H1 (cell line): ENCODE data around the gene FICD. TPM values are rescaled to one million over a fixed set of nuclear protein-coding genes. Genes with fewer than 3 reads are reported as not detected.

ENCODE experiments used
- CTCF ChIA-PET: fragments of 300-600 bp; sonication (Branson Sonifier 250); formaldehyde crosslinking; loops from one replicate; lab custom pipeline; 2021; ENCODE audit not compliant: partially characterized antibody; lab: Charles Lee
- POLR2A ChIA-PET: fragments of 300-600 bp; sonication (Branson Sonifier 250); formaldehyde crosslinking; loops from one replicate; lab custom pipeline; 2021; ENCODE audit warnings: inconsistent platforms; ENCODE audit not compliant: partially characterized antibody; lab: Charles Lee
- DNase-seq, 2 experiments: peaks; one replicate each; pipeline versions ENCODE4 v3.0.0 to v3.0.0-alpha.2; 2010 to 2022; ENCODE audit warnings: low spot score in 2 of 2, low read depth in 1 of 2, mixed read lengths in 1 of 2
- FAIRE-seq: peaks from 2 replicates; lab custom pipeline; 2011; peaks lifted over from hg19 to GRCh38; lab: Jason Lieb, UNC
- H2AFZ ChIP-seq: 2 replicates; pipeline ENCODE4 v1.8.1; 2012; ENCODE audit warnings: low read length, inconsistent platforms
- H2AK5ac ChIP-seq: 2 replicates; pipeline ENCODE4 v1.6.1; 2013; ENCODE audit warnings: low read depth, low read length
- H2BK120ac ChIP-seq: replicated peaks from 2 replicates; pipeline ENCODE3; 2013; ENCODE audit warnings: low read depth, low read length, inconsistent platforms
- H2BK12ac ChIP-seq: 2 replicates; pipeline ENCODE4 v1.6.1; 2013; ENCODE audit warnings: low read depth, low read length
- H2BK15ac ChIP-seq: 2 replicates; pipeline ENCODE4 v1.6.1; 2013; ENCODE audit warnings: low read length
- H2BK20ac ChIP-seq: 2 replicates; pipeline ENCODE4 v1.6.1; 2013; ENCODE audit warnings: low read length
- H2BK5ac ChIP-seq: 2 replicates; pipeline ENCODE4 v1.6.1; 2013; ENCODE audit warnings: low read depth, low read length
- H3K14ac ChIP-seq: 2 replicates; pipeline ENCODE4 v1.6.1; 2013; ENCODE audit warnings: inconsistent platforms; ENCODE audit not compliant: insufficient read length
- H3K18ac ChIP-seq: 2 replicates; pipeline ENCODE4 v1.6.1; 2013; ENCODE audit warnings: low read length; ENCODE audit errors: extremely low read depth
- H3K23ac ChIP-seq: 2 replicates; pipeline ENCODE4 v1.6.1; 2013; ENCODE audit warnings: inconsistent platforms; ENCODE audit not compliant: insufficient read length
- H3K23me2 ChIP-seq: 2 replicates; pipeline ENCODE4 v1.6.1; 2013; ENCODE audit warnings: low read depth, low read length
- H3K27ac ChIP-seq: 2 replicates; pipeline ENCODE4 v1.6.1; 2011; ENCODE audit warnings: low read depth, low read length, inconsistent platforms
- H3K27me3 ChIP-seq, 4 experiments: replicated peaks in 1 of 4; 1 replicate in 1 of 4; 2 replicates in 3 of 4; pipeline versions ENCODE4 v1.6.1 to v1.8.1; 2011 to 2013; ENCODE audit warnings: low read length in 3 of 4, mild to moderate bottlenecking in 3 of 4, inconsistent platforms in 2 of 4, mixed read lengths in 2 of 4, moderate library complexity in 1 of 4; ENCODE audit not compliant: control insufficient read depth in 3 of 4, insufficient read depth in 3 of 4; ENCODE audit errors: extremely low read depth in 1 of 4
- H3K36me3 ChIP-seq, 4 experiments: 2 replicates each; pipeline versions ENCODE4 v1.6.1 to v1.8.1; 2011 to 2013; ENCODE audit warnings: mild to moderate bottlenecking in 4 of 4, low read length in 3 of 4, moderate library complexity in 2 of 4, control low read depth in 1 of 4, inconsistent platforms in 1 of 4; ENCODE audit not compliant: insufficient read depth in 4 of 4, control insufficient read depth in 2 of 4
- H3K4ac ChIP-seq: replicated peaks from 2 replicates; pipeline ENCODE3; 2013; ENCODE audit warnings: low read length, low read depth, mixed read lengths, inconsistent platforms; ENCODE audit not compliant: insufficient read length
- H3K4me1 ChIP-seq, 4 experiments: replicated peaks in 1 of 4; 1 replicate in 1 of 4; 2 replicates in 3 of 4; pipeline versions ENCODE4 v1.6.1 to v1.8.1; 2011 to 2013; ENCODE audit warnings: low read length in 3 of 4, inconsistent platforms in 2 of 4, mixed read lengths in 1 of 4; ENCODE audit not compliant: insufficient read depth in 4 of 4, control insufficient read depth in 3 of 4
- H3K4me2 ChIP-seq, 2 experiments: 2 replicates each; pipeline versions ENCODE4 v1.6.1 to v1.8.1; 2011 to 2013; ENCODE audit warnings: low read depth in 2 of 2, low read length in 2 of 2, control low read depth in 1 of 2, inconsistent platforms in 1 of 2, mild to moderate bottlenecking in 1 of 2; ENCODE audit not compliant: insufficient read depth in 1 of 2
- H3K4me3 ChIP-seq, 4 experiments: fragments of 200-600, 300-600 bp in 1 of 4; sonication (generic), shearing (Covaris generic), sonication (Bioruptor Twin) in 1 of 4; 2 replicates each; pipeline versions ENCODE4 v1.5.1 to v1.8.1; 2011 to 2016; ENCODE audit warnings: low read length in 4 of 4, low read depth in 3 of 4, control low read depth in 2 of 4, inconsistent platforms in 2 of 4, mild to moderate bottlenecking in 2 of 4, mixed read lengths in 1 of 4, moderate library complexity in 1 of 4; ENCODE audit not compliant: insufficient read depth in 2 of 4; ENCODE audit errors: extremely low read depth in 1 of 4
- H3K56ac ChIP-seq: replicated peaks from 2 replicates; pipeline ENCODE3; 2013; ENCODE audit warnings: low read depth, mild to moderate bottlenecking, mixed read lengths, low read length, inconsistent platforms; ENCODE audit not compliant: insufficient read length
- H3K79me1 ChIP-seq: 2 replicates; pipeline ENCODE4 v1.6.1; 2013; ENCODE audit warnings: low read depth, low read length, control low read depth
- H3K79me2 ChIP-seq, 2 experiments: 2 replicates each; pipeline versions ENCODE4 v1.6.1 to v1.8.1; 2012 to 2013; ENCODE audit warnings: low read length in 2 of 2, mild to moderate bottlenecking in 2 of 2, inconsistent platforms in 1 of 2; ENCODE audit not compliant: insufficient read depth in 2 of 2, control insufficient read depth in 1 of 2
- H3K9ac ChIP-seq, 4 experiments: replicated peaks in 1 of 4; 1 replicate in 1 of 4; 2 replicates in 3 of 4; pipeline versions ENCODE4 v1.6.1 to v1.8.1; 2011 to 2013; ENCODE audit warnings: low read depth in 3 of 4, low read length in 3 of 4, control low read depth in 2 of 4, mild to moderate bottlenecking in 2 of 4, moderate library complexity in 2 of 4, inconsistent platforms in 1 of 4; ENCODE audit errors: extremely low read depth in 1 of 4
- H3K9me3 ChIP-seq, 2 experiments: 2 replicates each; pipeline versions ENCODE4 v1.6.1 to v1.8.1; 2012 to 2013; ENCODE audit warnings: mild to moderate bottlenecking in 2 of 2, moderate library complexity in 2 of 2, control low read depth in 1 of 2, inconsistent platforms in 1 of 2, low read depth in 1 of 2, low read length in 1 of 2, mixed read lengths in 1 of 2; ENCODE audit not compliant: insufficient read depth in 2 of 2
- H4K20me1 ChIP-seq, 2 experiments: replicated peaks in 1 of 2; 2 replicates each; pipeline versions ENCODE3 to v1.8.1; 2011 to 2013; ENCODE audit warnings: inconsistent platforms in 2 of 2, low read length in 2 of 2, mild to moderate bottlenecking in 1 of 2; ENCODE audit not compliant: insufficient read depth in 2 of 2, control insufficient read depth in 1 of 2
- H4K5ac ChIP-seq: 2 replicates; pipeline ENCODE4 v1.6.1; 2013; ENCODE audit warnings: low read length, low read depth, mixed read lengths, inconsistent platforms; ENCODE audit not compliant: insufficient read length
- H4K8ac ChIP-seq: 2 replicates; pipeline ENCODE4 v1.8.0; 2013; ENCODE audit warnings: mild to moderate bottlenecking, moderate library complexity, low read length, inconsistent platforms; ENCODE audit not compliant: insufficient read depth; ENCODE audit errors: extremely low read depth
- H4K91ac ChIP-seq: replicated peaks from 2 replicates; pipeline ENCODE3; 2013; ENCODE audit warnings: low read length, mixed read lengths, inconsistent platforms; ENCODE audit not compliant: insufficient read length
- BACH1 ChIP-seq: IDR thresholded peaks from 2 replicates; pipeline ENCODE4 v1.6.1; 2012; ENCODE audit warnings: low read length, improper control_type of control experiment
- BRCA1 ChIP-seq: IDR thresholded peaks from 2 replicates; pipeline ENCODE4 v1.6.1; 2012; ENCODE audit warnings: low read depth, low read length, improper control_type of control experiment
- KDM4A ChIP-seq: IDR thresholded peaks from one replicate; pipeline ENCODE4 v1.7.1; 2012; ENCODE audit warnings: low read depth, mild to moderate bottlenecking, moderate library complexity, low read length, inconsistent platforms; ENCODE audit not compliant: severe bottlenecking
- PHF8 ChIP-seq: fragments of 200-600 bp; sonication (generic); conservative IDR thresholded peaks from 2 replicates; pipeline ENCODE4 v1.7.1; 2012; ENCODE audit warnings: low read depth, mild to moderate bottlenecking, inconsistent platforms, low read length, moderate library complexity
- WGBS, 2 experiments: shearing (Covaris generic) in 1 of 2; methylation state at CpG; one replicate each; pipeline versions ENCODE4 v1.1.6 to v1.1.7; 2013 to 2015; ENCODE audit warnings: low lambda C conversion rate in 2 of 2, mixed read lengths in 2 of 2, inconsistent platforms in 1 of 2, low coverage in 1 of 2, missing lambda C conversion rate in 1 of 2; ENCODE audit not compliant: insufficient replicate concordance in 2 of 2, insufficient coverage in 1 of 2, insufficient read length in 1 of 2; ENCODE audit errors: extremely low coverage in 1 of 2, missing lambda C conversion rate in 1 of 2; 5-methylcytosine and 5-hydroxymethylcytosine counted together
- polyA plus RNA-seq, 7 experiments: library from polyadenylated mRNA; depleted of rRNA in 3 of 7; stranded (reverse) in 5 of 7; unstranded in 2 of 7; fragments of >200 nt in 5 of 7; fragments of 200-250 nt in 2 of 7; gene quantifications; 1 replicate in 5 of 7; 2 replicates in 1 of 7; 4 replicates in 1 of 7; pipeline versions ENCODE4 v1.2.1 to v1.2.3, GENCODE V29; 2011 to 2013; ENCODE audit warnings: missing spikeins in 2 of 7, mixed read lengths in 2 of 7
- total RNA-seq: library from RNA; stranded (reverse); fragmentation: NEBNext Ultra II Directional; extraction: Animal tissue kit (Norgen Biotek cat#: 25700); gene quantifications from 2 replicates; pipeline ENCODE4 v1.2.1, GENCODE V29; 2021

FICD gene
- total and polyA plus RNA-seq, 2 of the 8 experiments (the other 6 are each of a cell fraction or from before 2014, with no cell fraction given), result 2.2 to 6.0 TPM

GRCh38 chr12:108514468-108514972 is 557 bp upstream of the FICD start:
- Histone ChIP-seq H3K18ac (0 out of 2 replicates have a peak overlapping the region, but pooled peaks have one; percentile 17), H3K36me3 (peaks cover 2 to 16% (median 11%) of the 10 kb centered on the region in 4 experiments; a peak in 5 of 8 replicates), H4K8ac (no peak overlapping the region), H2BK20ac (no peak overlapping the region), H2AFZ (peak overlapping the region; percentile 87; the same call in 1 of the 2 replicates), H4K91ac (no peak overlapping the region), H2BK5ac (no peak overlapping the region), H4K5ac (no peak overlapping the region), H3K27ac (no peak overlapping the region), H3K56ac (no peak overlapping the region), H3K9me3 (no peaks in the 10 kb centered on the region; a peak in 1 of 4 replicates), H3K14ac (no peak overlapping the region), H3K23me2 (peaks cover 5% of the 10 kb centered on the region; the same call in 1 of the 2 replicates), H3K27me3 (no peaks in the 10 kb centered on the region), H3K23ac (no peak overlapping the region), H3K9ac (peak overlapping the region in 2 of 4 experiments; percentile 13 to 56; a peak in 2 of 7 replicates), H3K4me1 (peaks cover 0 to 8% (median 3%) of the 10 kb centered on the region in 4 experiments; a peak in 6 of 7 replicates), H3K4me2 (peak overlapping the region; percentile 55 to 92), H3K4ac (no peak overlapping the region), H3K4me3 (peak overlapping the region; percentile 27 to 87 (median 54); a peak in 7 of 8 replicates), H2BK120ac (no peak overlapping the region), H3K79me2 (peaks cover 0 to 6% of the 10 kb centered on the region in 2 experiments; a peak in 1 of 4 replicates), H2AK5ac (no peak overlapping the region), H3K79me1 (peaks cover 4% of the 10 kb centered on the region; the same call in 1 of the 2 replicates), H2BK15ac (no peak overlapping the region; the same call in 1 of the 2 replicates), H4K20me1 (peaks cover 5 to 6% of the 10 kb centered on the region in 2 experiments), H2BK12ac (no peak overlapping the region)
- 22% methylated on average over 15 of the region's 19 CpGs; no CpG with 5 or more reads in 1 of the 2 experiments for WGBS, 2 experiments
- ChIA-PET CTCF (interaction anchor here (1.1 to 1.3 kb wide), 3 partner anchors 46 to 449 kb away, joined by 3 to 4 read pairs (median 4); no protein-coding TSS in a partner anchor), POLR2A (interaction anchor here (0.9 to 1.0 kb wide), 2 partner anchors 46 to 398 kb away, joined by 3 to 4 read pairs; partner anchors contain the start of gene SART3)
- FAIRE-seq, result no peak
- no peak for TF ChIP-seq BRCA1
- TF ChIP-seq BACH1, result no peak
- 0 out of 2 replicates have a peak, but pooled peaks have one; percentile 7 for TF ChIP-seq PHF8
- peak; percentile 12 for TF ChIP-seq KDM4A
- DNase-seq, result no peak
